H9 (cell line): ENCODE results near the gene ECEL1. TPM values are rescaled to one million over a fixed set of nuclear protein-coding genes. Genes with fewer than 3 reads are reported as not detected.

Experiments used
- DNase-seq: peaks from one replicate; pipeline ENCODE4 v3.0.0-alpha.2; 2017
- H2AFZ ChIP-seq: one replicate; pipeline ENCODE4 v1.6.1; 2013; ENCODE audit warnings: mild to moderate bottlenecking, low read length, control low read depth, moderate library complexity
- H2AK5ac ChIP-seq: 2 replicates; pipeline ENCODE4 v1.6.1; 2013; ENCODE audit warnings: low read length, control low read depth, mixed read lengths; ENCODE audit not compliant: insufficient read length
- H2BK120ac ChIP-seq: one replicate; pipeline ENCODE4 v1.6.1; 2013; ENCODE audit warnings: low read depth, mild to moderate bottlenecking, low read length, control low read depth, inconsistent platforms; ENCODE audit not compliant: poor library complexity, severe bottlenecking
- H2BK12ac ChIP-seq: 2 replicates; pipeline ENCODE4 v1.6.1; 2013; ENCODE audit warnings: low read length, control low read depth, mixed read lengths, low read depth; ENCODE audit not compliant: insufficient read length
- H2BK15ac ChIP-seq: 2 replicates; pipeline ENCODE4 v1.6.1; 2013; ENCODE audit warnings: low read depth, low read length, control low read depth
- H2BK20ac ChIP-seq: one replicate; pipeline ENCODE4 v1.6.1; 2013; ENCODE audit warnings: low read depth, mild to moderate bottlenecking, low read length, control low read depth, inconsistent platforms; ENCODE audit not compliant: poor library complexity, severe bottlenecking
- H2BK5ac ChIP-seq: 2 replicates; pipeline ENCODE4 v1.6.1; 2013; ENCODE audit warnings: low read length, control low read depth, mixed read lengths; ENCODE audit not compliant: insufficient read length
- H3K14ac ChIP-seq: 2 replicates; pipeline ENCODE4 v1.6.1; 2013; ENCODE audit warnings: low read length, control low read depth; ENCODE audit not compliant: insufficient read depth
- H3K18ac ChIP-seq: 2 replicates; pipeline ENCODE4 v1.6.1; 2013; ENCODE audit warnings: low read depth, mild to moderate bottlenecking, mixed read lengths, low read length, control low read depth; ENCODE audit not compliant: insufficient read length
- H3K23ac ChIP-seq: 2 replicates; pipeline ENCODE4 v1.6.1; 2013; ENCODE audit warnings: low read length, control low read depth, mixed read lengths, low read depth; ENCODE audit not compliant: insufficient read length
- H3K23me2 ChIP-seq: 2 replicates; pipeline ENCODE4 v1.6.1; 2013; ENCODE audit warnings: low read depth, mild to moderate bottlenecking, mixed read lengths, low read length, control low read depth; ENCODE audit not compliant: insufficient read length, poor library complexity, severe bottlenecking
- H3K27ac ChIP-seq: 2 replicates; pipeline ENCODE4 v1.5.1; 2013; ENCODE audit warnings: low read length, control low read depth, mixed read lengths, low read depth; ENCODE audit not compliant: insufficient read length
- H3K27me3 ChIP-seq: 2 replicates; pipeline ENCODE4 v1.6.1; 2013; ENCODE audit warnings: low read length, control low read depth, inconsistent platforms; ENCODE audit not compliant: insufficient read depth
- H3K4ac ChIP-seq: 2 replicates; pipeline ENCODE4 v1.6.1; 2013; ENCODE audit warnings: low read depth, mild to moderate bottlenecking, control low read depth, inconsistent platforms, low read length, moderate library complexity
- H3K4me1 ChIP-seq: 2 replicates; pipeline ENCODE4 v1.6.1; 2013; ENCODE audit warnings: low read length, control low read depth, inconsistent platforms; ENCODE audit not compliant: insufficient read depth
- H3K4me2 ChIP-seq: 2 replicates; pipeline ENCODE4 v1.6.1; 2013; ENCODE audit warnings: low read length, control low read depth, mixed read lengths; ENCODE audit not compliant: insufficient read length, insufficient read depth
- H3K56ac ChIP-seq: 2 replicates; pipeline ENCODE4 v1.6.1; 2013; ENCODE audit warnings: low read depth, mild to moderate bottlenecking, mixed read lengths, low read length, control low read depth; ENCODE audit not compliant: insufficient read length
- H3K79me1 ChIP-seq: 2 replicates; pipeline ENCODE4 v1.6.1; 2013; ENCODE audit warnings: low read depth, mild to moderate bottlenecking, moderate library complexity, low read length, control low read depth, inconsistent platforms; ENCODE audit not compliant: insufficient read depth, poor library complexity, severe bottlenecking
- H3K79me2 ChIP-seq: 2 replicates; pipeline ENCODE4 v1.6.1; 2013; ENCODE audit warnings: low read length, control low read depth, inconsistent platforms; ENCODE audit not compliant: insufficient read depth
- H3K9ac ChIP-seq: 2 replicates; pipeline ENCODE4 v1.6.1; 2013; ENCODE audit warnings: low read length, control low read depth, mixed read lengths; ENCODE audit not compliant: insufficient read length; ENCODE audit errors: extremely low read depth
- H3K9me3 ChIP-seq: one replicate; pipeline ENCODE4 v1.6.1; 2013; ENCODE audit warnings: low read depth, low read length, inconsistent platforms; ENCODE audit not compliant: control insufficient read depth
- H3T11ph ChIP-seq: one replicate; pipeline ENCODE4 v1.6.1; 2013; ENCODE audit warnings: mild to moderate bottlenecking, low read length, control low read depth, inconsistent platforms
- H4K20me1 ChIP-seq: one replicate; pipeline ENCODE4 v1.6.1; 2013; ENCODE audit not compliant: control insufficient read depth, insufficient read length, insufficient read depth
- H4K5ac ChIP-seq: 2 replicates; pipeline ENCODE4 v1.6.1; 2013; ENCODE audit warnings: low read depth, mild to moderate bottlenecking, mixed read lengths, low read length, control low read depth; ENCODE audit not compliant: insufficient read length
- H4K8ac ChIP-seq: replicated peaks from 2 replicates; pipeline ENCODE4 v1.6.1; 2013; ENCODE audit warnings: low read length, control low read depth, mixed read lengths, low read depth; ENCODE audit not compliant: insufficient read length
- H4K91ac ChIP-seq: 2 replicates; pipeline ENCODE4 v1.6.1; 2013; ENCODE audit warnings: low read depth, mild to moderate bottlenecking, moderate library complexity, mixed read lengths, low read length, control low read depth; ENCODE audit not compliant: insufficient read length
- H3K27ac Mint-ChIP-seq, 3 experiments: 2 replicates in 2 of 3; 3 replicates in 1 of 3; pipeline ENCODE4 v1.8.0; 2020 to 2021; ENCODE audit warnings: mixed read lengths in 3 of 3, mild to moderate bottlenecking in 1 of 3, moderate library complexity in 1 of 3
- H3K27me3 Mint-ChIP-seq: 2 replicates; pipeline ENCODE4 v1.8.0; 2021; ENCODE audit warnings: low read depth, mild to moderate bottlenecking, moderate library complexity, mixed read lengths
- H3K36me3 Mint-ChIP-seq, 3 experiments: 2 replicates in 2 of 3; 3 replicates in 1 of 3; pipeline ENCODE4 v1.8.0; 2020 to 2021; ENCODE audit warnings: low read depth in 3 of 3, mixed read lengths in 3 of 3; ENCODE audit not compliant: insufficient read depth in 1 of 3
- H3K4me1 Mint-ChIP-seq, 2 experiments: 2 replicates each; pipeline ENCODE4 v1.8.0; 2020; ENCODE audit warnings: mixed read lengths in 2 of 2
- H3K4me3 Mint-ChIP-seq, 2 experiments: 2 replicates in 1 of 2; 3 replicates in 1 of 2; pipeline ENCODE4 v1.8.0; 2020 to 2021; ENCODE audit warnings: mild to moderate bottlenecking in 2 of 2, mixed read lengths in 2 of 2, moderate library complexity in 1 of 2
- H3K9me3 Mint-ChIP-seq, 2 experiments: 2 replicates in 1 of 2; 3 replicates in 1 of 2; pipeline ENCODE4 v1.8.0; 2020; ENCODE audit warnings: mild to moderate bottlenecking in 2 of 2, mixed read lengths in 2 of 2, moderate library complexity in 1 of 2
- WGBS: extraction: QIAGEN DNeasy Blood & Tissue Kit; methylation state at CpG from one replicate; pipeline ENCODE4 v1.1.7; 2013; ENCODE audit warnings: missing lambda C conversion rate, low lambda C conversion rate, mixed read lengths; ENCODE audit not compliant: insufficient read length; ENCODE audit errors: extremely low coverage; 5-methylcytosine and 5-hydroxymethylcytosine counted together
- total RNA-seq: library from RNA; stranded (reverse); gene quantifications from 2 replicates; pipeline ENCODE4 v1.2.1, GENCODE V29; 2021
- TF ChIP-seq, protein P1 (sequence below): fragments of 200-600 bp; sonication (generic); conservative IDR thresholded peaks from 3 replicates; pipeline ENCODE4 v1.8.0; 2021; ENCODE audit warnings: antibody characterized with exemption, mild to moderate bottlenecking

Gene ECEL1
- total RNA-seq, 1 experiment from 2014 or later = 8.4 TPM

- H2AK5ac ChIP-seq = no peak overlapping the region
- no peaks in the 10 kb centered on the region for H3K4me1 ChIP-seq
- H3K9me3 ChIP-seq = no peaks in the 10 kb centered on the region
- H2AFZ ChIP-seq = no peak overlapping the region
- H3K27ac ChIP-seq = no peak overlapping the region
- H3K4me2 ChIP-seq = no peak overlapping the region
- no CpG with 5 or more reads among the region's 18 CpGs for WGBS
- no peak overlapping the region for H3K56ac ChIP-seq
- no peak overlapping the region for H3K27ac Mint-ChIP-seq
- no peak overlapping the region for H2BK5ac ChIP-seq
- no peaks in the 10 kb centered on the region for H3K27me3 ChIP-seq
- peak; percentile 22 for DNase-seq
- no peak overlapping the region for H2BK12ac ChIP-seq
- H3K23me2 ChIP-seq = no peaks in the 10 kb centered on the region
- H4K5ac ChIP-seq = no peak overlapping the region
- no peaks in the 10 kb centered on the region for H3K4me1 Mint-ChIP-seq
- no peak overlapping the region for H3K4me3 Mint-ChIP-seq
- H3K9ac ChIP-seq = no peak overlapping the region
- H3K4ac ChIP-seq = no peak overlapping the region
- no peak overlapping the region for H3K23ac ChIP-seq
- no peak overlapping the region; the same call in 1 of the 2 replicates for H3K14ac ChIP-seq
- H4K8ac ChIP-seq = no peak overlapping the region
- no peaks in the 10 kb centered on the region for H3K79me2 ChIP-seq
- no peak overlapping the region for H2BK120ac ChIP-seq
- no peak overlapping the region for H4K91ac ChIP-seq
- no peaks in the 10 kb centered on the region for H3K79me1 ChIP-seq
- H3K18ac ChIP-seq = no peak overlapping the region
- H4K20me1 ChIP-seq = no peaks in the 10 kb centered on the region
- no peak overlapping the region for H3T11ph ChIP-seq
- TF ChIP-seq, protein P1, sequence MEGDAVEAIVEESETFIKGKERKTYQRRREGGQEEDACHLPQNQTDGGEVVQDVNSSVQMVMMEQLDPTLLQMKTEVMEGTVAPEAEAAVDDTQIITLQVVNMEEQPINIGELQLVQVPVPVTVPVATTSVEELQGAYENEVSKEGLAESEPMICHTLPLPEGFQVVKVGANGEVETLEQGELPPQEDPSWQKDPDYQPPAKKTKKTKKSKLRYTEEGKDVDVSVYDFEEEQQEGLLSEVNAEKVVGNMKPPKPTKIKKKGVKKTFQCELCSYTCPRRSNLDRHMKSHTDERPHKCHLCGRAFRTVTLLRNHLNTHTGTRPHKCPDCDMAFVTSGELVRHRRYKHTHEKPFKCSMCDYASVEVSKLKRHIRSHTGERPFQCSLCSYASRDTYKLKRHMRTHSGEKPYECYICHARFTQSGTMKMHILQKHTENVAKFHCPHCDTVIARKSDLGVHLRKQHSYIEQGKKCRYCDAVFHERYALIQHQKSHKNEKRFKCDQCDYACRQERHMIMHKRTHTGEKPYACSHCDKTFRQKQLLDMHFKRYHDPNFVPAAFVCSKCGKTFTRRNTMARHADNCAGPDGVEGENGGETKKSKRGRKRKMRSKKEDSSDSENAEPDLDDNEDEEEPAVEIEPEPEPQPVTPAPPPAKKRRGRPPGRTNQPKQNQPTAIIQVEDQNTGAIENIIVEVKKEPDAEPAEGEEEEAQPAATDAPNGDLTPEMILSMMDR = no peak
- no peaks in the 10 kb centered on the region for H3K36me3 Mint-ChIP-seq
- peaks cover 11% of the 10 kb centered on the region for H3K27me3 Mint-ChIP-seq
- H2BK20ac ChIP-seq = no peak overlapping the region
- no peaks in the 10 kb centered on the region for H3K9me3 Mint-ChIP-seq
- no peak overlapping the region for H2BK15ac ChIP-seq
These were observed 39.9 kb downstream of the ECEL1 start for GRCh38 chr2:232447638-232448303.
